ENCODE results near the gene DNMT3B. TPM values are rescaled to one million over a fixed set of nuclear protein-coding genes. Genes with fewer than 3 reads are reported as not detected.
"Not testable (repeated sequence)": the region's sequence is repeated elsewhere in the genome, so short reads cannot be mapped to it uniquely, and the experiment has no call there.

Gene DNMT3B
- total and polyA plus RNA-seq, 9 donors: 2.9 to 5.1 (median 4.3) TPM

GRCh38 chr20:32763202-32764004, 1.2 kb downstream of the DNMT3B start:
- 7% methylated on average over 26 of the region's 40 CpGs for WGBS (ENCODE audit: insufficient coverage)
- DNase-seq: no peak
- Histone ChIP-seq H3K27ac (ENCODE audit: low read length) (no peak overlapping the region), H3K27me3 (ENCODE audit: control insufficient read depth, insufficient read depth, low read length) (peaks cover 3% of the 10 kb centered on the region), H3K36me3 (ENCODE audit: control insufficient read depth, insufficient read depth, low read length) (no peaks in the 10 kb centered on the region), H3K9me3 (replicated peaks; ENCODE audit: control insufficient read depth, low read depth, low read length) (no peaks in the 10 kb centered on the region), H3K4me3 (ENCODE audit: low read length) (peak overlapping the region; percentile 82), H3K4me1 (ENCODE audit: control insufficient read depth, insufficient read depth, low read length) (peaks cover 14% of the 10 kb centered on the region)

GRCh38 chr20:32764005-32764960, 2.1 kb downstream of the DNMT3B start:
- no peak overlapping the region for H3K27ac ChIP-seq (ENCODE audit: low read length)
- H3K36me3 ChIP-seq (ENCODE audit: control insufficient read depth, insufficient read depth, low read length): no peaks in the 10 kb centered on the region
- H3K9me3 ChIP-seq (replicated peaks; ENCODE audit: control insufficient read depth, low read depth, low read length): no peaks in the 10 kb centered on the region
- WGBS (ENCODE audit: insufficient coverage): 46% methylated on average over 4 of the region's 17 CpGs
- no peak overlapping the region for H3K4me3 ChIP-seq (ENCODE audit: low read length)
- H3K27me3 ChIP-seq (ENCODE audit: control insufficient read depth, insufficient read depth, low read length): peaks cover 3% of the 10 kb centered on the region
- DNase-seq: no peak
- peaks cover 14% of the 10 kb centered on the region for H3K4me1 ChIP-seq (ENCODE audit: control insufficient read depth, insufficient read depth, low read length)

GRCh38 chr20:32765230-32765875, 3.2 kb downstream of the DNMT3B start:
- not testable (repeated sequence) for H3K27ac ChIP-seq (ENCODE audit: low read length); H3K9me3 ChIP-seq (replicated peaks; ENCODE audit: control insufficient read depth, low read depth, low read length); H3K4me3 ChIP-seq (ENCODE audit: low read length); H3K27me3 ChIP-seq (ENCODE audit: control insufficient read depth, insufficient read depth, low read length); H3K36me3 ChIP-seq (ENCODE audit: control insufficient read depth, insufficient read depth, low read length); DNase-seq
- 100% methylated on average over 3 of the region's 17 CpGs for WGBS (ENCODE audit: insufficient coverage)
- H3K4me1 ChIP-seq (ENCODE audit: control insufficient read depth, insufficient read depth, low read length): peaks cover 14% of the 10 kb centered on the region

- 92% methylated on average over 4 of the region's 9 CpGs for WGBS (ENCODE audit: insufficient coverage)
- Histone ChIP-seq H3K4me3 (ENCODE audit: low read length) (no peak overlapping the region), H3K27me3 (ENCODE audit: control insufficient read depth, insufficient read depth, low read length) (peaks cover 3% of the 10 kb centered on the region), H3K4me1 (ENCODE audit: control insufficient read depth, insufficient read depth, low read length) (peaks cover 9% of the 10 kb centered on the region), H3K36me3 (ENCODE audit: control insufficient read depth, insufficient read depth, low read length) (no peaks in the 10 kb centered on the region), H3K9me3 (replicated peaks; ENCODE audit: control insufficient read depth, low read depth, low read length) (no peaks in the 10 kb centered on the region), H3K27ac (ENCODE audit: low read length) (no peak overlapping the region)
- DNase-seq: no peak
Observed at GRCh38 chr20:32767418-32768198, 5.4 kb downstream of the DNMT3B start.

GRCh38 chr20:32772046-32772445, 9.9 kb downstream of the DNMT3B start:
- 94% methylated on average over 3 of the region's 3 CpGs for WGBS (ENCODE audit: insufficient coverage)
- H3K36me3 ChIP-seq (ENCODE audit: control insufficient read depth, insufficient read depth, low read length): no peaks in the 10 kb centered on the region
- H3K9me3 ChIP-seq (replicated peaks; ENCODE audit: control insufficient read depth, low read depth, low read length): no peaks in the 10 kb centered on the region
- no peak overlapping the region for H3K27ac ChIP-seq (ENCODE audit: low read length)
- no peaks in the 10 kb centered on the region for H3K4me1 ChIP-seq (ENCODE audit: control insufficient read depth, insufficient read depth, low read length)
- H3K4me3 ChIP-seq (ENCODE audit: low read length): no peak overlapping the region
- DNase-seq: no peak
- H3K27me3 ChIP-seq (ENCODE audit: control insufficient read depth, insufficient read depth, low read length): no peaks in the 10 kb centered on the region

- Histone ChIP-seq H3K36me3 (ENCODE audit: control insufficient read depth, insufficient read depth, low read length) (no peaks in the 10 kb centered on the region), H3K4me3 (ENCODE audit: low read length) (no peak overlapping the region), H3K9me3 (replicated peaks; ENCODE audit: control insufficient read depth, low read depth, low read length) (no peaks in the 10 kb centered on the region), H3K27ac (ENCODE audit: low read length) (no peak overlapping the region), H3K27me3 (ENCODE audit: control insufficient read depth, insufficient read depth, low read length) (no peaks in the 10 kb centered on the region), H3K4me1 (ENCODE audit: control insufficient read depth, insufficient read depth, low read length) (no peaks in the 10 kb centered on the region)
- DNase-seq: no peak
- WGBS (ENCODE audit: insufficient coverage): no CpG with 5 or more reads among the region's 2 CpGs
Observed at GRCh38 chr20:32773223-32773622, 11.0 kb downstream of the DNMT3B start.

- no peaks in the 10 kb centered on the region for H3K36me3 ChIP-seq (ENCODE audit: control insufficient read depth, insufficient read depth, low read length)
- no peak overlapping the region for H3K27ac ChIP-seq (ENCODE audit: low read length)
- no peak for DNase-seq
- H3K9me3 ChIP-seq (replicated peaks; ENCODE audit: control insufficient read depth, low read depth, low read length): no peaks in the 10 kb centered on the region
- no peak overlapping the region for H3K4me3 ChIP-seq (ENCODE audit: low read length)
- no peaks in the 10 kb centered on the region for H3K4me1 ChIP-seq (ENCODE audit: control insufficient read depth, insufficient read depth, low read length)
- WGBS (ENCODE audit: insufficient coverage): 92% methylated on average over 2 of the region's 8 CpGs
- no peaks in the 10 kb centered on the region for H3K27me3 ChIP-seq (ENCODE audit: control insufficient read depth, insufficient read depth, low read length)
Observed at GRCh38 chr20:32773855-32774254, 11.7 kb downstream of the DNMT3B start.

GRCh38 chr20:32775336-32775991, 13.3 kb downstream of the DNMT3B start:
- 86% methylated on average over 5 of the region's 10 CpGs for WGBS (ENCODE audit: insufficient coverage)
- Histone ChIP-seq H3K4me1 (ENCODE audit: control insufficient read depth, insufficient read depth, low read length) (no peaks in the 10 kb centered on the region), H3K4me3 (ENCODE audit: low read length) (no peak overlapping the region), H3K27ac (ENCODE audit: low read length) (no peak overlapping the region), H3K9me3 (replicated peaks; ENCODE audit: control insufficient read depth, low read depth, low read length) (no peaks in the 10 kb centered on the region), H3K36me3 (ENCODE audit: control insufficient read depth, insufficient read depth, low read length) (no peaks in the 10 kb centered on the region), H3K27me3 (ENCODE audit: control insufficient read depth, insufficient read depth, low read length) (no peaks in the 10 kb centered on the region)
- no peak for DNase-seq

All from muscle of leg (tissue), 11 donors.